Measurements from ENCODE around the gene SMARCC2.

SMARCC2 gene

DNA sequence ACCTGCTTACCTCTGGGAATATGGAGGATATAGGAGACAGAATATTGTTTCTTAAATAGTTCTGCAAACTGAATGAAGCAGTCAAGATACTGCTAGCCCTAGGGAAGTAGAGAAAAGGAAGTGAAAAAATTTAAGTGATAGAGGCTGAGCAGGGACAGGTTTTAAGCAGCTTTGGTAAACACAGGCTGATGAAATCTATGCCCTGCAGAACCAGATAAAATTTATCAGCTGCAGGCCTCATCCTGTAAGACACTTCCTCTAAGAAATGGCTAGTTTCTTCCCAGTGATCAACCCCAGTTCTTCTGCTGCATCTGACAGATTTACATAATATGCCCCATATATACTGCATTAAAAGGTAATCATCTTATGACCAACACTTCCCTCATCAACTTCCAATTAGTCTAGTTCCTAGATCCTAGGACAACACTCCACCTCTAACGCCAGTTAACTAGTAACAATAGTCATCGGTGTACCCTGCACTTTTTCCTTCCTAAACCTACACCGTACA is 62.5 kb downstream of the SMARCC2 start:
- H3K4me3 ChIP-seq (ENCODE audit: low read depth, low read length) = no peak overlapping the region

DNA sequence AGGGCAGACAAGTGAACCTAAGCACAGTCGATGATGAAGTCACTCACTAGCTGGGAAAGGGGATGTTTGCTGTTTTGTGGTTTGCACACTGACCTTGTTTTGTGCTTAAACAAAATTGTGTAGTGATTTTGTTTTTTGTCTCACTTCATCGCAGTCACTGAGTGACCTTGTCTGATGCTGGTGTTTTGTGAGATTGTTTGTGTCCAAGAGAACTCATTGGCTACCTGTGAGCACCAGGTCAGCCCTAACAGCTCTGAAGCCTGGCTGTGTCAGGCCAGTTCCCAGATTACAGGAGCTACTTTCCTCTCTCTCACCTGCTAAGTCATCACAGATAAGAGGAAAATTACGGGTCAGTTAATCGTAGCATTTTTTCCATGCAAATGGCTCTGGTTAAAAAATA is 65.2 kb downstream of the SMARCC2 start:
- no peak overlapping the region for H3K4me3 ChIP-seq (ENCODE audit: low read depth, low read length)

DNA sequence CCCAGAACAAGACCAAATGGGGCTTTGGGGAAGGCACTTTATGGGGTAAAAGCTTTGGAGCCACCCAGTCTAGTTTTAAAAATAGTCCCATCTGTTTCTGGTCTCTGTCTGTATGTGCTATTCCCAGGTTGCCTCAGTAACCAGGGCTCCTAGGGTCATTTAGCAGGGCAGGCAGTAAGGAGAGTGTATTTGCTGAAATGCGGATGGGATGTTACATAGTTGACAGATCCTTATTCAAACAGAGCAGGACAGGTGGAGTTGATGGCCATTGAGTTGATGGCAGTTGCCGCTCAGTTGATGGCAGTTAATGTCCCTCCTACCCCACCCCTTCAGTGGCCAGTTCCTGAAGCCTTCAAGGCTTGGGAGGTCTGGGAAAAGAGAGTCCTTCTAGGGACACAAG is 66.6 kb downstream of the SMARCC2 start:
- no peak overlapping the region for H3K4me3 ChIP-seq (ENCODE audit: low read depth, low read length)

DNA sequence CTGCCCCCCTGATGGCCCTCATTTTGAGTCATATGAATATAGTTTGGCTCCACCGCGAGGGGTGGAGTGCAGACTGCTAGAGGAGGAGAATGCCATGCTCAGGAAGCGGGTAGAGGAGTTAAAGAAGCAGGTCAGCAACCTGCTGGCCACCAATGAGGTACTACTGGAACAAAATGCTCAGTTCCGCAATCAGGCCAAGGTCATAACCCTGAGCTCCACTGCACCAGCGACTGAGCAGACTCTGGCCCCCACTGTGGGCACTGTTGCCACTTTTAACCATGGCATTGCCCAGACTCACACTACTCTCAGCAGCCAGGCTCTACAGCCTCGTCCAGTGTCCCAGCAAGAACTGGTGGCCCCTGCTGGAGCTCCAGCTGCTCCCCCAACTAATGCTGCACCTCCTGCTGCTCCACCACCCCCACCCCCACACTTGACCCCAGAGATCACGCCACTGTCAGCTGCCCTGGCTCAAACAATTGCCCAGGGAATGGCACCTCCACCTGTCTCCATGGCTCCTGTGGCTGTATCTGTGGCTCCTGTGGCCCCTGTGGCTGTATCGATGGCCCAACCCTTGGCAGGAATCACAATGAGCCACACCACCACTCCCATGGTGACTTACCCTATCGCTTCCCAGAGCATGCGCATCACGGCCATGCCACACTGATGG is 67.9 kb downstream of the SMARCC2 start:
- H3K4me3 ChIP-seq (ENCODE audit: low read depth, low read length) = no peak overlapping the region

DNA sequence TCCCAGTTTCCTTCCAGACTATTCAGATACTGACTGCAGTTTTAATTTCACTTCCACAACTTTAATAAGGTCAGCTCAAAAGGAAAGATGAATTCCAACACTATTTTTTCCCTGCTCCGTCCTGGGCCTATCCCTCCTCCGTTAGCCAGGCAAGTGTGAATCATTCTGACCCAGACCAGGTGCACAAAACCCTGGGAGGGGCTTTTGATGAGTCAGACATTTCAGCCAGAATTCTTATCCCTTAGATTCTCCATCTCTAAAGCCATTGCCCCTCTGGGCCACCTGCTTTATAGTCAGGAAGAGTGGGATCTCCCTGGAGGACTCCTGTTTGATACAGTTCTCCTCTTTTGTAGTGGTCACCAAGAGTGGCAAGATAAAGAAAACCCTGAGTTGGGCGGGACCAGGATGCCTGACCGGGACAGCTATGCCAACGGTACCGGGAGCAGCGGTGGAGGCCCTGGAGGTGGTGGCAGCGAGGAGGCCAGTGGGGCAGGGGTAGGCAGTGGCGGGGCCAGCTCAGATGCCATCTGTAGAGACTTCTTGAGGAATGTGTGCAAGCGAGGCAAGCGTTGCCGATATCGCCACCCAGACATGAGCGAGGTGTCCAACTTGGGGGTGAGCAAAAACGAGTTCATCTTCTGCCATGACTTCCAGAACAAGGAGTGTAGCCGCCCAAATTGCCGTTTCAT is 69.0 kb downstream of the SMARCC2 start:
- no peak overlapping the region for H3K4me3 ChIP-seq (ENCODE audit: low read depth, low read length)

DNA sequence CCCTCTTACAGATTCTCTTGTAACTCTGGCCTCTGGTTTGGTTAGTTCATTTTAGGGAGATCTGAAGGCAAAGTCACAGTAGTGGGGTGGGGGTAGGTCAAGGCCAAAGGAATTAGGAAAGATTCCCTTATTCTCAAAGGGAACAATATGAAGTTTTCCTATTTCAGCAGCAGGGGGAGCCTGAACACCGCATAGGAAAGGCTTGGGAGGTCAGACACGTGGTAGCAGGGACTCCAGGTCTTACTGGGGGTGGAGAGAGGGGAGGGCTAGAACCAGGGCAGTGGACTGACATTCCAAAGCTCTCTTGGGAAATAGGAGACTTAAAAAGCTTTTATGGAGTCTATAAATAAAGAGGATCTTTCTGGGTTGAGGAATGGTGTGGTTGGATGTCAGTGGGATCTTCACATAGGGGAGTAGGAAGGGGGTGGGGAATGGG is 69.9 kb downstream of the SMARCC2 start:
- no peak overlapping the region for H3K4me3 ChIP-seq (ENCODE audit: low read depth, low read length)

DNA sequence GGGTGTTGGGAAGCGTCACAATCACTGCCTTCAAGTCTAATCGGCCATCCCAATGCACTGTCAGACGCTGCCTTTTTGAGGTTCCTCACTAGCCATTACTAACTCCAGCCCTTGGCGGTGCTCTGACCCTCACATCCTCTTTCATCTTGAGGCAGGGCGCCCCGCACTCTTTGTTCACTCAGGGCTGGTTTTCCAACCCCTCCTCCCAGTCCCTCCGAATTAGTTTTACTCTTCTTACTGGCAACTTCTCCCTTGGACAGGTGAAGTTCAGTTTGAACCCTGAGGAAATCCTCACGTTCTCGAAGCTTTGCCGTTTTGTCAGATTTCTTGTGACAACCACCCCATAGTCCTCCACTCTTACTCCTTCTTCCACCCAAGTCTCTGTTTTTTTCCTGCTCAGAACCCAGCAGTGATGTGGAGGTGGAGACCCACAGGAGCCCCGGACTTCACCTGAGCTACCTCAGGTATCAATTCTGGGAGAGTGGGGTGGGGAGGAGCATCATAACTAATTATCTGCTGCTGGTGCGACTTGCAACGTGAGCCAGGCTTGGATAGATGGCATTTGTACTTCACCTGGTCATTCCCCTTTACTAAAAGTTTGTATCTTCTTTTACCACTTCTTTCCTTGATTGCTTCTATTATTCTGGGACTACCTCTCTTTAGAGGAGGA is 70.5 kb downstream of the SMARCC2 start:
- peak overlapping the region; percentile 60 for H3K4me3 ChIP-seq (ENCODE audit: low read depth, low read length)

DNA sequence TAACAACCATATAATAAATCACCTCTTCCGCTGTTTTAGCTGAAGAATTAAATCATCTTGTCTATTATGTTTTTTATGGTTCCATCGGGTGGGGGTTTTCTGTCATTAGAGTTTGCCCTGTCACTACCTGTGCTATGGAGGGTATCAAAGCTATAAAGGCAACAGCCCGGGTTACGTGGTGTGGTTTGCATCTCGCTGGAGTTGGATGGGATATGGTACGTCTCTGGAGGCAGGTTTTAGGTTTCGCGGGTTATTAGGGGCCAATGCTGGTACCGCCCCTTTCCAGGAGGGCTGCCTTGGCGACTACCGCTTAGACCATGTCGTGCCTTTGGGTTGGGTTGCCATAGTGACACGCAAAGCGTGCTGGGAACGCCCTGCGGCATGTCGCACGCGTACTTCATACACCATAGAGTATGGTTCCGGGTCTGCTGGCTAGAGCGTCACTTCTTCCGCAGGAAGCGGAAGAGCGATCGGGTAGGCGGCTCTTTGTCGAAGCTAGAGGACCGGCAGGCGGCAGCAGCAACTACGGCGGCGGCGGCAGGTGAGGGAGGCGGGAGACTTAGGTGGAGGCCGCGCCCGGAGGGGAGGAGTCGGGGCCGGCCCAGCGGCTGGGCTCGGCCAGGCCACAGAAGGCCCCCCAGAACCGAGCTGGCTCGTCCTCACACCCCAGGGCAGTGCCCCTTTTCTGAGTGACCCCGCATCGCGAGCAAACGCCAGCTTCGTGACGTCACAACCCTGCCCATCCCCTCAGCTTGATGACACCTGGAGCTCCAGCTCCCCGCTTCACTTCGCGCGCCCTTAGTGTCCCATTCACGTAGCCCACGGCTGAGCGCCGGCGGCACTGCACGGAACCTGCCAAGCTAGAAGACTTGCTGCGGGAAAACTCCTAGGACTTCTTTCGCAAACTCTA is 71.2 kb downstream of the SMARCC2 start, which contains the start of gene ZC3H10:
ZC3H10 (plus strand) TSS at position 489 of the 910 bp plus-strand sequence. CDS start 2,297 bp downstream, outside the sequence.
- peak within 1 kb of the TSS; percentile 100 for H3K4me3 ChIP-seq (ENCODE audit: low read depth, low read length)

DNA sequence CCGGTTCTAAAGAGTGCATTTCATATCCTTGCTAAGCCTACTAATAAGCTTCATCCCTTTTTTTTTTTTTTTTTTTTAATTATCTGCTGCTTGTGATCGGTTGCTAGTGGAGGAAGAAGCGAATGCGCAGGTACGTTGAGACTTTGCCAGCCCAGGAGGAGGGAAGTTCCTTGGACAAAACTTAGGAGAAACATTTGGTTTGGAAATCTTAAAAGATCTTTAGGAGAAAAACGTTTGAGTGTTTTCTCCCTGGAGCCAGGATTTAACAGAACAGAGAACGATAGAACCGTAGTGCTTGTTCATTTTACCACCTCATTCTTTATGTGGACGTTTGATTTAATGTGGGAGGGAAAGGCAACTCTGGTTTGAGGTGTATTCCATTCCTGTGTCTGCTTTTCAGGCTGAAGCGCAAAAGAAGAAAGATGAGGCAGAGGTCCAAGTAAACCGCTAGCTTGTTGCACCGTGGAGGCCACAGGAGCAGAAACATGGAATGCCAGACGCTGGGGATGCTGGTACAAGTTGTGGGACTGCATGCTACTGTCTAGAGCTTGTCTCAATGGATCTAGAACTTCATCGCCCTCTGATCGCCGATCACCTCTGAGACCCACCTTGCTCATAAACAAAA is 72.1 kb downstream of the SMARCC2 start:
- peak overlapping the region; percentile 100 for H3K4me3 ChIP-seq (ENCODE audit: low read depth, low read length)

DNA sequence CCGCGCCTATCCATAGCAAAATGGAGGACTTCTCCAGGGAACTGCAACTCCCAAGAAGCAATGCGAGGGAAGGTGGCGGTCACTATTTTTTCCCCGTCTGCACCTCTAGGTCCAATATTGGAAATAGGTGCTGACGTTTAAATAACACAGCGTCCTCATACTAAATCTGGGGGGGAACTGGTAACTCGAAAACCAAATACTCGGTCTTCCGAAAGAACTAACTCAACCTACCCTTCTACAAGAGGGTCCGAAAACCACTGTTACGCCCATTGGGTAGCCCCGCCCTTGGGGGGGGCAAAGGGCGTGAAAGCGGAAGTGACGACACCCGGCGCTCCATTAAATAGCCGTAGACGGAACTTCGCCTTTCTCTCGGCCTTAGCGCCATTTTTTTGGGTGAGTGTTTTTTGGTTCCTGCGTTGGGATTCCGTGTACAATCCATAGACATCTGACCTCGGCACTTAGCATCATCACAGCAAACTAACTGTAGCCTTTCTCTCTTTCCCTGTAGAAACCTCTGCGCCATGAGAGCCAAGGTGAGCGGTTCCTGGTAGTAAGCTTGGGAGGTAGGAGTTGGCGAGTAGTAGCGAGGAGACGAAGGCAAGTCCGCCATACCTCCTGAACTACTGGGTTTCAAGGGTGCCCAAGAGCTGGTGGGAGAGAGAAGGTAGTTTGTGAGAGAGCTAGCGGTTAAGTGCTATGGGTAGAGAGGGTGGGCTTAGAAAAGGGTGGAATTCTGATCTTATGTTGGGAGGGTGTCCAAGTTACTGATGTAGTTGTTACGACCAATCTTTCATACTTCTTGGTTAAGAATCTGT is 72.8 kb downstream of the SMARCC2 start, which contains the start of gene RPL41:
RPL41 (plus strand) TSS at position 367 of the 815 bp plus-strand sequence.
- peak within 1 kb of the TSS; percentile 100 for H3K4me3 ChIP-seq (ENCODE audit: low read depth, low read length)

DNA sequence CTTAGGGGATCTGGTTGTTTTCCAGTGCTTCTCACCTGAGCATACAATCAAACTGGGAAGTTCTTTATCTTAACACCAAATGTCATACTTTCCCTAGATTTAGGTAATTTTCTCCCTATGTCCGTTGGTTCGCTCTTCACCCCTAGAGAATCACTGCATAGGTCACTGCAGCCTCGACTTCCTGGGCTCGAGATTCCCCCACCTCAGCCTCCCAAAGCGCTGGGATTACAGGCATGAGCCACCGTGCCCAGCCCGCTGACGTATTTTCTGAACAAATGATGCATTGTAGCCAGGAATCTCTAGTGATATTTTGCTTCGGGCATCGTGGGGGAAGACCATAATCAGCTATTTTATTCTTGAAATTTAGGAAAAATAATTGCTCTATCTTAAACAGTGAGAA is 74.0 kb downstream of the SMARCC2 start:
- peak overlapping the region; percentile 100 for H3K4me3 ChIP-seq (ENCODE audit: low read depth, low read length)

DNA sequence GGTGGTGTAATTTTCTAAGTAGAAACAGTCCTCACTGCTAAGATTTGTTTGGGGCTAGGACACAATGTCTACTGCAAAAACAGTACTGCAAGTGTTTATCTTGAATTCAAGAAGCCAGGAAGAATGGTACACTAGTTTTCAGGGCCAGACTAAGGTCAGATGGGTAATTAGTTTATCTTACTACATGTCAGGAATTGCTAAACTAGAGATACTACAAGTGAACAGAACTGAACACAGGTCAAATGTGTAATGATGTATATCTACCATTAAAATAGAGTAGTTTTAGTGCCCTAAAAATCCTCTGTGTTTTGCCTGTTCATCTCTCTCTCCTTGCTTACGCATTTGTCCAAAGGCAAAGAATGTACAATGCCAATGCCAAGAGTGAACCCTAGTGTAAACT is 75.2 kb downstream of the SMARCC2 start:
- no peak overlapping the region for H3K4me3 ChIP-seq (ENCODE audit: low read depth, low read length)
